Astrocyte (in vitro differentiated cells and primary cell): ENCODE measurements around the gene B3GNT4. TPM values are rescaled to one million over a fixed set of nuclear protein-coding genes. Genes with fewer than 3 reads are reported as not detected.

ENCODE experiments used
- DNase-seq: peaks from one replicate; pipeline ENCODE4 v3.0.0-alpha.2; 2010; ENCODE audit warnings: low read depth
- FAIRE-seq: peaks from 2 replicates; lab custom pipeline; 2011; peaks lifted over from hg19 to GRCh38; lab: Jason Lieb, UNC
- H2AFZ ChIP-seq: 2 replicates; pipeline ENCODE4 v1.6.0; 2012; ENCODE audit warnings: low read depth, low read length, inconsistent platforms
- H3K27ac ChIP-seq: 2 replicates; pipeline ENCODE4 v1.5.1; 2011; ENCODE audit warnings: low read depth, low read length, inconsistent platforms
- H3K27me3 ChIP-seq: 2 replicates; pipeline ENCODE4 v1.6.0; 2011; ENCODE audit warnings: low read length, inconsistent platforms; ENCODE audit not compliant: insufficient read depth
- H3K36me3 ChIP-seq: 2 replicates; pipeline ENCODE4 v1.5.1; 2011; ENCODE audit warnings: low read length, inconsistent platforms; ENCODE audit not compliant: insufficient read depth
- H3K4me1 ChIP-seq: 2 replicates; pipeline ENCODE4 v1.5.1; 2011; ENCODE audit warnings: low read length, inconsistent platforms; ENCODE audit not compliant: insufficient read depth
- H3K4me2 ChIP-seq: 2 replicates; pipeline ENCODE4 v1.6.0; 2012; ENCODE audit warnings: low read length, inconsistent platforms
- H3K4me3 ChIP-seq: 2 replicates; pipeline ENCODE4 v1.5.1; 2011; ENCODE audit warnings: low read depth, mild to moderate bottlenecking, low read length, inconsistent platforms; ENCODE audit not compliant: insufficient read depth
- H3K79me2 ChIP-seq: 2 replicates; pipeline ENCODE4 v1.6.0; 2012; ENCODE audit warnings: mild to moderate bottlenecking, low read length, inconsistent platforms; ENCODE audit not compliant: insufficient read depth
- H3K9ac ChIP-seq: 2 replicates; pipeline ENCODE4 v1.6.0; 2012; ENCODE audit warnings: mild to moderate bottlenecking, low read length, inconsistent platforms
- H3K9me3 ChIP-seq: 2 replicates; pipeline ENCODE4 v1.5.1; 2012; ENCODE audit warnings: low read depth, mild to moderate bottlenecking, low read length, inconsistent platforms; ENCODE audit not compliant: insufficient read depth
- H4K20me1 ChIP-seq: 2 replicates; pipeline ENCODE4 v1.6.0; 2012; ENCODE audit warnings: low read length, inconsistent platforms; ENCODE audit not compliant: insufficient read depth
- H3K27ac Mint-ChIP-seq: one replicate; pipeline ENCODE4 v1.8.0; 2021; ENCODE audit warnings: mild to moderate bottlenecking, mixed read lengths; ENCODE audit not compliant: unreplicated experiment
- H3K27me3 Mint-ChIP-seq: one replicate; pipeline ENCODE4 v1.8.0; 2021; ENCODE audit warnings: low read depth, mixed read lengths; ENCODE audit not compliant: unreplicated experiment
- H3K36me3 Mint-ChIP-seq: one replicate; pipeline ENCODE4 v1.8.0; 2021; ENCODE audit warnings: low read depth, mixed read lengths; ENCODE audit not compliant: unreplicated experiment
- H3K4me1 Mint-ChIP-seq: one replicate; pipeline ENCODE4 v1.8.0; 2021; ENCODE audit warnings: low read depth, mixed read lengths; ENCODE audit not compliant: unreplicated experiment
- H3K4me3 Mint-ChIP-seq: one replicate; pipeline ENCODE4 v1.8.0; 2021; ENCODE audit warnings: mild to moderate bottlenecking, moderate library complexity, mixed read lengths; ENCODE audit not compliant: unreplicated experiment
- H3K9me3 Mint-ChIP-seq: one replicate; pipeline ENCODE4 v1.8.0; 2021; ENCODE audit warnings: mild to moderate bottlenecking, mixed read lengths; ENCODE audit not compliant: unreplicated experiment
- EZH2 ChIP-seq: IDR thresholded peaks from 2 replicates; pipeline ENCODE4 v1.6.1; 2012; ENCODE audit warnings: mild to moderate bottlenecking, low read length, inconsistent platforms; ENCODE audit not compliant: insufficient read depth
- total RNA-seq: library from RNA; stranded (reverse); gene quantifications from 2 replicates; pipeline ENCODE4 v1.2.1, GENCODE V29; 2021
- TF ChIP-seq, protein P1 (sequence below): IDR thresholded peaks from 2 replicates; pipeline ENCODE4 v1.5.1; 2011; ENCODE audit warnings: low read depth, mild to moderate bottlenecking, inconsistent platforms, low read length, moderate library complexity; ENCODE audit not compliant: insufficient read depth

B3GNT4 gene
- total RNA-seq, 1 donor from 2014 or later: 0.54 TPM

GRCh38 chr12:122162976-122163375 lies 40.5 kb upstream of the B3GNT4 start:
- Mint-ChIP-seq H3K27ac (no peak overlapping the region), H3K4me1 (no peaks in the 10 kb centered on the region), H3K36me3 (no peaks in the 10 kb centered on the region), H3K4me3 (no peak overlapping the region), H3K27me3 (peaks cover 2% of the 10 kb centered on the region), H3K9me3 (no peaks in the 10 kb centered on the region)
- FAIRE-seq (no peak), DNase-seq (no peak)
- H3K36me3 ChIP-seq: no peaks in the 10 kb centered on the region
- peaks cover 3% of the 10 kb centered on the region for H3K27me3 ChIP-seq
- H4K20me1 ChIP-seq: no peaks in the 10 kb centered on the region
- no peak overlapping the region for H2AFZ ChIP-seq
- no peak overlapping the region for H3K9ac ChIP-seq
- no peak overlapping the region for H3K27ac ChIP-seq
- no peaks in the 10 kb centered on the region for H3K79me2 ChIP-seq
- H3K4me3 ChIP-seq: no peak overlapping the region
- H3K9me3 ChIP-seq: peaks cover 3% of the 10 kb centered on the region
- H3K4me2 ChIP-seq: no peak overlapping the region
- no peaks in the 10 kb centered on the region for H3K4me1 ChIP-seq
- TF ChIP-seq, protein P1, sequence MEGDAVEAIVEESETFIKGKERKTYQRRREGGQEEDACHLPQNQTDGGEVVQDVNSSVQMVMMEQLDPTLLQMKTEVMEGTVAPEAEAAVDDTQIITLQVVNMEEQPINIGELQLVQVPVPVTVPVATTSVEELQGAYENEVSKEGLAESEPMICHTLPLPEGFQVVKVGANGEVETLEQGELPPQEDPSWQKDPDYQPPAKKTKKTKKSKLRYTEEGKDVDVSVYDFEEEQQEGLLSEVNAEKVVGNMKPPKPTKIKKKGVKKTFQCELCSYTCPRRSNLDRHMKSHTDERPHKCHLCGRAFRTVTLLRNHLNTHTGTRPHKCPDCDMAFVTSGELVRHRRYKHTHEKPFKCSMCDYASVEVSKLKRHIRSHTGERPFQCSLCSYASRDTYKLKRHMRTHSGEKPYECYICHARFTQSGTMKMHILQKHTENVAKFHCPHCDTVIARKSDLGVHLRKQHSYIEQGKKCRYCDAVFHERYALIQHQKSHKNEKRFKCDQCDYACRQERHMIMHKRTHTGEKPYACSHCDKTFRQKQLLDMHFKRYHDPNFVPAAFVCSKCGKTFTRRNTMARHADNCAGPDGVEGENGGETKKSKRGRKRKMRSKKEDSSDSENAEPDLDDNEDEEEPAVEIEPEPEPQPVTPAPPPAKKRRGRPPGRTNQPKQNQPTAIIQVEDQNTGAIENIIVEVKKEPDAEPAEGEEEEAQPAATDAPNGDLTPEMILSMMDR: no peak
- no peak for TF ChIP-seq EZH2

DNA sequence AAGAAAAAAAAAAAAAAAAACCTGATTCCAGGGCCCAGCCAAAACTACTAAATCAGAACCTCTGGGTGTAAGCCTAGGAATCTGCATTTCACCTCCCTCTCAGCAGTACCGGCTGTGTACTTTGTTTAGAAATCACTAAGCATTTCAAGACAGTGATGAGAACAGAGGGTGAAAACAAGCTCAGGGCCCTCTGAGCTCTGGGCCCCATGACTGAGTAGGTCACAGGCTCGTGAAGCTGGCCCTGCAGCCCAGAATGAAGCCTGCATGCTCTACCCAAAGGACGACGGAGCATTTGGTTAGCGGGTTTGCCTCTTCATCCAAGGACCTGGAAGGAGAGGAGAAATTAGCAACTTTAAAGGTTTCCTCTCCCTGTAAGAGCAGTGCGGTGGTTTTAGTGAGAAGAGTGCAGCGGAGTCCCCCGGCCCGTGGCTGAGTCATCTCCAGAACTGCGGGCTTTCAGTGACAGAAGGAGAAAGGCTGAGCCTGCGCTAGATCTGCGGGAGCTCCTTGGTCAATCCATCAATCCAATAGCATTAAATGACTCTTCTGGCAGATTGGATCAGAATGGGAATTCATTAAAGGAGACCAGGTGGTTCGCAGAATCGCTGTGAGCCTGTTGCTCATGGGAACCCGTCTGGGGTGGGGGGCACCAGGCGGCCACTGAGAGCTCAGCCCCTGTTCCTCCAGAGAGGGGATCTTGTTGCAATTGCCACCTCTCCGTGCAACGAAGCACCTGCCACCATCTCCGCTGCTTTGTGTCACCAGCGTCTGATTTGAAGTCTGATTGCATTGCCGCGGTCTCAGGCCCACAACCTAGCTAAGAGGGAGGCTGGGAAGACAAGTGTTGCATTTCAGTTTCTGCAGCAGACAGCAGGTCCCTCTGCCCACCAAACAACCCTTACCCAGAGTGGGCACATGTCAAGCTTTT lies 36.8 kb upstream of the B3GNT4 start:
- H3K4me1 ChIP-seq: no peaks in the 10 kb centered on the region
- Mint-ChIP-seq H3K27me3 (peaks cover 5% of the 10 kb centered on the region), H3K27ac (no peak overlapping the region), H3K9me3 (no peaks in the 10 kb centered on the region), H3K4me1 (no peaks in the 10 kb centered on the region), H3K36me3 (no peaks in the 10 kb centered on the region), H3K4me3 (no peak overlapping the region)
- FAIRE-seq (no peak), DNase-seq (no peak)
- no peak overlapping the region for H3K9ac ChIP-seq
- H3K36me3 ChIP-seq: no peaks in the 10 kb centered on the region
- no peak overlapping the region for H3K27ac ChIP-seq
- no peaks in the 10 kb centered on the region for H3K79me2 ChIP-seq
- peaks cover 6% of the 10 kb centered on the region for H3K27me3 ChIP-seq
- H4K20me1 ChIP-seq: no peaks in the 10 kb centered on the region
- no peak overlapping the region for H3K4me2 ChIP-seq
- H2AFZ ChIP-seq: no peak overlapping the region
- no peak overlapping the region for H3K4me3 ChIP-seq
- peaks cover 3% of the 10 kb centered on the region for H3K9me3 ChIP-seq
- TF ChIP-seq, protein P1: no peak
- TF ChIP-seq EZH2: no peak

DNA sequence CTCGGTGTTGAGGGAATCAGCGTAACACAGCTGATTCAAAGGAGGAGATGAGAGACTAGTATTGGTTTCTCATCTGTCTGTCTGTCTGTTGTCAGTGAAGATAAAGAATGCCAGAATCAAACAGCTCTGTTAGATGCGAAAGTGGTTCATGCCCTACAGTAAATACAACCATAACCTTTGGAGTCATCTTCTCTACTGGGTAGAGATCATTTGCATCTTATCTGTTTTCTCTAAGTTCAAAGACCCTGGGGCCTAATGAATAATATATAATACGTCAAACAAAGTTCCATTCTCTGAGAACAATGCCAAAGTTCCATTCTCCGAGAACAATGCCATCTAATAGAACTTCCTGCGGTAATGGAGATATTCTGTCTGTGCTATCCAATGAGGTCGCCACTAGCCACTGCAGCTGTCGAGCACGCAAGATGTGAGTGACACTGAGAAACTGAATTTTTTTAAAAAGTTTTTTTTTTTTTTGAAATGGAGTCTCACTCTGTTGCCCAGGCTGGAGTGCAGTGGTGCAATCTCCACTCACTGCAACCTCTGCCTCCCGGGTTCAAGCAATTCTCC lies 36.1 kb upstream of the B3GNT4 start:
- TF ChIP-seq, protein P1: no peak
- TF ChIP-seq EZH2: no peak
- no peaks in the 10 kb centered on the region for H3K36me3 ChIP-seq
- H4K20me1 ChIP-seq: no peaks in the 10 kb centered on the region
- no peak overlapping the region for H3K27ac ChIP-seq
- peaks cover 6% of the 10 kb centered on the region for H3K27me3 ChIP-seq
- no peaks in the 10 kb centered on the region for H3K4me1 Mint-ChIP-seq
- no peaks in the 10 kb centered on the region for H3K4me1 ChIP-seq
- FAIRE-seq (no peak), DNase-seq (no peak)
- no peaks in the 10 kb centered on the region for H3K36me3 Mint-ChIP-seq
- no peak overlapping the region for H3K4me2 ChIP-seq
- no peaks in the 10 kb centered on the region for H3K9me3 Mint-ChIP-seq
- H3K27me3 Mint-ChIP-seq: peaks cover 10% of the 10 kb centered on the region
- H3K4me3 ChIP-seq: no peak overlapping the region
- no peak overlapping the region for H3K9ac ChIP-seq
- no peaks in the 10 kb centered on the region for H3K79me2 ChIP-seq
- no peaks in the 10 kb centered on the region for H3K9me3 ChIP-seq
- H3K27ac Mint-ChIP-seq: no peak overlapping the region
- H2AFZ ChIP-seq: no peak overlapping the region
- no peak overlapping the region for H3K4me3 Mint-ChIP-seq
